ENCODE measurements around the gene ITPR1.

ITPR1 gene

GRCh38 chr3:4696266-4696665, 203.1 kb downstream of the ITPR1 start:
- TF ChIP-seq ZNF274 (IDR thresholded peaks at IDR 0.05; ENCODE audit: low read depth, low read length), result no peak
- no peak overlapping the region for H3K4me3 ChIP-seq (ENCODE audit: low read length)

GRCh38 chr3:4698125-4698821, 205.1 kb downstream of the ITPR1 start:
- no peak for TF ChIP-seq ZNF274 (IDR thresholded peaks at IDR 0.05; ENCODE audit: low read depth, low read length)
- no peak overlapping the region for H3K4me3 ChIP-seq (ENCODE audit: low read length)

GRCh38 chr3:4703054-4703480, 209.9 kb downstream of the ITPR1 start:
- H3K4me3 ChIP-seq (ENCODE audit: low read length), result no peak overlapping the region
- no peak for TF ChIP-seq ZNF274 (IDR thresholded peaks at IDR 0.05; ENCODE audit: low read depth, low read length)

GRCh38 chr3:4704552-4704951, 211.4 kb downstream of the ITPR1 start:
- no peak for TF ChIP-seq ZNF274 (IDR thresholded peaks at IDR 0.05; ENCODE audit: low read depth, low read length)
- no peak overlapping the region for H3K4me3 ChIP-seq (ENCODE audit: low read length)

GRCh38 chr3:4707324-4707723, 214.2 kb downstream of the ITPR1 start:
- no peak for TF ChIP-seq ZNF274 (IDR thresholded peaks at IDR 0.05; ENCODE audit: low read depth, low read length)
- no peak overlapping the region for H3K4me3 ChIP-seq (ENCODE audit: low read length)

- H3K4me3 ChIP-seq (ENCODE audit: low read length), result no peak overlapping the region
- TF ChIP-seq ZNF274 (IDR thresholded peaks at IDR 0.05; ENCODE audit: low read depth, low read length), result no peak
These were observed 215.1 kb downstream of the ITPR1 start for GRCh38 chr3:4708230-4708629.

GRCh38 chr3:4709341-4709740, 216.2 kb downstream of the ITPR1 start:
- TF ChIP-seq ZNF274 (IDR thresholded peaks at IDR 0.05; ENCODE audit: low read depth, low read length), result no peak
- no peak overlapping the region for H3K4me3 ChIP-seq (ENCODE audit: low read length)

GRCh38 chr3:4710191-4710590, 217.0 kb downstream of the ITPR1 start:
- TF ChIP-seq ZNF274 (IDR thresholded peaks at IDR 0.05; ENCODE audit: low read depth, low read length), result no peak
- H3K4me3 ChIP-seq (ENCODE audit: low read length), result no peak overlapping the region

GRCh38 chr3:4711680-4711992, 218.5 kb downstream of the ITPR1 start:
- no peak for TF ChIP-seq ZNF274 (IDR thresholded peaks at IDR 0.05; ENCODE audit: low read depth, low read length)
- H3K4me3 ChIP-seq (ENCODE audit: low read length), result no peak overlapping the region

- no peak overlapping the region for H3K4me3 ChIP-seq (ENCODE audit: low read length)
- TF ChIP-seq ZNF274 (IDR thresholded peaks at IDR 0.05; ENCODE audit: low read depth, low read length), result no peak
These were observed 219.0 kb downstream of the ITPR1 start for GRCh38 chr3:4712109-4712508.

- TF ChIP-seq ZNF274 (IDR thresholded peaks at IDR 0.05; ENCODE audit: low read depth, low read length), result no peak
- H3K4me3 ChIP-seq (ENCODE audit: low read length), result no peak overlapping the region
These were observed 220.9 kb downstream of the ITPR1 start for GRCh38 chr3:4714045-4714444.

- no peak overlapping the region for H3K4me3 ChIP-seq (ENCODE audit: low read length)
- no peak for TF ChIP-seq ZNF274 (IDR thresholded peaks at IDR 0.05; ENCODE audit: low read depth, low read length)
These were observed 223.1 kb downstream of the ITPR1 start for GRCh38 chr3:4716266-4716665.

- no peak for TF ChIP-seq ZNF274 (IDR thresholded peaks at IDR 0.05; ENCODE audit: low read depth, low read length)
These were observed 223.7 kb downstream of the ITPR1 start for GRCh38 chr3:4716706-4717362.

GRCh38 chr3:4717363-4717740, 224.2 kb downstream of the ITPR1 start:
- no peak for TF ChIP-seq ZNF274 (IDR thresholded peaks at IDR 0.05; ENCODE audit: low read depth, low read length)
- no peak overlapping the region for H3K4me3 ChIP-seq (ENCODE audit: low read length)

More at GRCh38 chr3:4716706-4717362, 223.7 kb downstream of the ITPR1 start:
- H3K4me3 ChIP-seq (ENCODE audit: low read length), result no peak overlapping the region

GRCh38 chr3:4718179-4718736, 225.1 kb downstream of the ITPR1 start:
- TF ChIP-seq ZNF274 (IDR thresholded peaks at IDR 0.05; ENCODE audit: low read depth, low read length), result no peak
- H3K4me3 ChIP-seq (ENCODE audit: low read length), result no peak overlapping the region
